ENCODE data around the gene AKAP1. TPM values are rescaled to one million over a fixed set of nuclear protein-coding genes. Genes with fewer than 3 reads are reported as not detected.

Gene AKAP1
- total RNA-seq, 2 donors from 2014 or later: 18.7 to 45.3 TPM

DNA sequence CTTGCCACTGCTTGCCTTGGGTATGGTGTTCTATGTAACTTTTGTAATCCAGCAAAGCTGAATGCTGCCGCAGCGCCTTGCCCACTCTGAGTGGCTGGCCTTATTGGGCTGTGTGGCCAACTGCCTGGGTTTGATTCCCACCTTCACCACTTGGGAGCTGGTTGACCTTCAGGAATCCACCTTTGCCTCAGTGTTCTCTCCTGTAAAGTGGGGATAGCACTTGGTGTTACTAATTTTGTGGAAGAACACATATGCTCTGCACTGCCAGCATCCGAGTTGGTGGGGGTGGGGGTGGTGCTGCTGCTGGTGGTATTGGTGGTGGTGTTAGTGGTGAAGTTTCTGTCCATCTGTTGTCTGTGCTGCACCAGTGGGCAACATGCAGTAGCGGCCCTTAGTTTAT is 32.8 kb downstream of the AKAP1 start:
- H3K27me3 Mint-ChIP-seq: no peaks in the 10 kb centered on the region
- no peak for ATAC-seq (replicated peaks)
- no peak overlapping the region for H3K27ac Mint-ChIP-seq
- no peaks in the 10 kb centered on the region for H3K9me3 Mint-ChIP-seq
- H3K36me3 Mint-ChIP-seq (ENCODE audit: low read depth): peaks cover 92% of the 10 kb centered on the region
- no peak overlapping the region for H3K4me3 Mint-ChIP-seq
- no peaks in the 10 kb centered on the region for H3K4me1 Mint-ChIP-seq

DNA sequence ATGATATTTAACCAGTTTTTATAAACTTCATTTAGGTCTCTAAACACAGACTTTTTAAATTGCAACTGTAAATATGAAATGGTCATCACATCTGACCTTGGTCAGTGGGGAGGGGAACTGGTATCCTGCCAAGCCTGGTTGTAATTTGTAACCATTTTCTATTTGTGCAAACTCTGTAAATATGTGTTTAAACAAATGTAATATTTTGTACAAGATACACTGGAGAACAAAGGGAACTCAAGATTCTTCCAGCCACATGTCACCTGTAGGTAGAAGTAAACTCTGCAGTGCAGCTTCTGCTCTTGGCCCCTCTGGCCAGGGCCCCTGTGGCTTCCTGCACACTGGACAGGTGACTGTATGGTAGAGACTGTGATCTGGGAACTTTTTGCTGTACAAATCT is 35.8 kb downstream of the AKAP1 start:
- Mint-ChIP-seq H3K27me3 (no peaks in the 10 kb centered on the region), H3K4me3 (no peak overlapping the region)
- no peak for ATAC-seq (replicated peaks)

DNA sequence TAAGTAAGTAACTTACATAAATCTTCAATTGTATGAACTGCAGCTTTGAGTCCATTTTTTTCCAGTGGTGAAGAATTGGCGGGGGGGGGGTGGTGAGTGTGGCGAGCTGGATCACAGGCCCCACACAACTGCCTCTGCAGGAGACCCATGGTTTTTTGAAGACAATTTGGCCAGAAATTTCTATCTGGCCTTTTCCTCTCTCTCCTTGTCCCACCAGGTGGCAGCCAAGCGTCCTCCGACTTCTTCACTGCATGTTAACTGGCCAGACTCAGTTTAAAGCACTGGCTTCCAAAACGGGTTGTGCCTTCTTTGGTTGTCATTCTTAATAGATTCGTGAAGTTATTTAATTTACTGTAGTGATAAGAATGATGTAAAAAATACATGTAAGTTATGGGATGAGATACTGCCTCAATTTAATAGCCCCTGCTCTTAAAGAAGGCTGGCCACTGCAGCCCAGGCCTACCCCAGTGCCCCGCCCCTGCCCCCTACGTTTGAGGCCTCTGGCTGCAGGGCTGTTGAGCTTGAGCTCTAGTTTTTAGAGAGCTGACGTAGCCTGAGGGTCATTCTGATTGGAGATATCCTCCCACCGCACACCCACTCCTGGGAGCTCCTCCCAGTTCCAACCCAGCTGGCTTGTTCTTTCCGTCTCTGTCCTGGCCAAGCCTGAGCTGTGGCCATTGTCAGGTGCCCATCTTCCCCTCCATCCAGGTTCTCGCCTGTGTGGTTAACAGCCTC is 36.4 kb downstream of the AKAP1 start:
- Mint-ChIP-seq H3K4me3 (no peak overlapping the region), H3K4me1 (no peaks in the 10 kb centered on the region), H3K27ac (peak overlapping the region; percentile 33), H3K9me3 (no peaks in the 10 kb centered on the region), H3K36me3 (ENCODE audit: low read depth) (peaks cover 76% of the 10 kb centered on the region), H3K27me3 (no peaks in the 10 kb centered on the region)
- no peak for ATAC-seq (replicated peaks)

More for the DNA sequence above, 35.8 kb downstream of the AKAP1 start:
- H3K9me3 Mint-ChIP-seq: no peaks in the 10 kb centered on the region
- H3K4me1 Mint-ChIP-seq: no peaks in the 10 kb centered on the region
- H3K36me3 Mint-ChIP-seq (ENCODE audit: low read depth): peaks cover 83% of the 10 kb centered on the region
- no peak overlapping the region for H3K27ac Mint-ChIP-seq

DNA sequence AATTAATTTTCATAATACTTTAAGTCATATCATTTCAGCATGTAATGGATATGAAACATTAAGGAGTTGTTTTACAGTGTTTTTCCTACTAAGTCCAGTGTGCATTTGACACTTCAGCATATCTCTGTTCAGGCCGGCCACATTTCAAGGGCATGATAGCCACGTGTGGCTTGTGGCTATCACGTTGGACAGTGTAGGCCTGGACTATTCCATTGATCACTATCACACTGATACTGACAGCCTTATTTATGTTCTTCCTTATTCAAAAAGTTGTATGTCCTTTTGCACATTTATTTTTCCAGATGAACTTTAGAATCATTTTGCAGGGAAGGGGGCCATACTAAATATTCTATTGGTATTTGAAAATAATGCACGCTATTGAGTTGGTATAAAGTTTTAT is 39.0 kb downstream of the AKAP1 start:
- Mint-ChIP-seq H3K27ac (no peak overlapping the region), H3K4me3 (no peak overlapping the region), H3K27me3 (no peaks in the 10 kb centered on the region), H3K4me1 (no peaks in the 10 kb centered on the region), H3K36me3 (ENCODE audit: low read depth) (peaks cover 51% of the 10 kb centered on the region), H3K9me3 (no peaks in the 10 kb centered on the region)
- ATAC-seq (replicated peaks): no peak

DNA sequence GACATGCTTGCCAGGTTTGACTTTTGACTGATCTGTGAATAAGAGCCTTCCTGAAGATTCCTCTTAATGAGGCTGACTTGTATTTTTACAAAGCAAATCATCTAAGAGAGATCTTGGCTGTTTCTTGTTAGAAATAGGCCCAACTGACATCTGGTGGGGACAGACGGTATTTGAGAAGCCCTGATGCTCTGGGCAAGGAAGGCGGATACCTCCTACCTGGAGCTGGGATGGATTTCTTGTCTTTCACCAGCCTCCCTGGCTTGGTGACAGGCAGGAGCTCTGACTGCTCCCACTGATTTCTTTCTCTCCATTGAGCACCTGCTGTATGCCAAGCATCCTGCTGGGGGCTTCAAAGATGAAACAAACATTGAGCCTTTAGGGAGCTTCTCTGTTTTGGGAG is 40.4 kb downstream of the AKAP1 start:
- no peaks in the 10 kb centered on the region for H3K9me3 Mint-ChIP-seq
- no peaks in the 10 kb centered on the region for H3K27me3 Mint-ChIP-seq
- H3K4me1 Mint-ChIP-seq: no peaks in the 10 kb centered on the region
- peak overlapping the region; percentile 66 for H3K27ac Mint-ChIP-seq
- no peak overlapping the region for H3K4me3 Mint-ChIP-seq
- ATAC-seq (replicated peaks): no peak
- H3K36me3 Mint-ChIP-seq (ENCODE audit: low read depth): peaks cover 40% of the 10 kb centered on the region

DNA sequence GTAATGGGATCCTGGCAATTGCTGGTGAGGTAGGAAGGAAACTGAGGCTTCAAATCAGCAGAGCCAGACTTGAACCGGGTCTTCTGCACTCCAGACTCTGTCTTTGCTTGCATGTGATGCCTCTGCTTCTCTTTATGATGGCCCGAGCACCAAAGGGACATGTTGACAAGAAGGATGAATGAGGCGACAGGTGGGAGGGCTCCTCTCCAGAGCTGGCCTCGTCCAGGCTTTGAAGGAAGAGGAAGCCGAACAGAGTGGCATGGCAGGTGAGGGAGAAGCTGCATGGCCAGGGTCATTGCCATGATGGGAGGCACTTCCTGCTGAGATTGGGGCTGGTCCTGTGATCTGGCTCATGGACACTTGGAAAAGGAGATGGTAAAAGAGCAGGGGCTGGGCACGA is 40.8 kb downstream of the AKAP1 start:
- peak overlapping the region; percentile 66 for H3K27ac Mint-ChIP-seq
- H3K4me3 Mint-ChIP-seq: no peak overlapping the region
- no peak for ATAC-seq (replicated peaks)
- H3K27me3 Mint-ChIP-seq: no peaks in the 10 kb centered on the region
- H3K4me1 Mint-ChIP-seq: no peaks in the 10 kb centered on the region
- no peaks in the 10 kb centered on the region for H3K9me3 Mint-ChIP-seq
- H3K36me3 Mint-ChIP-seq (ENCODE audit: low read depth): peaks cover 35% of the 10 kb centered on the region

DNA sequence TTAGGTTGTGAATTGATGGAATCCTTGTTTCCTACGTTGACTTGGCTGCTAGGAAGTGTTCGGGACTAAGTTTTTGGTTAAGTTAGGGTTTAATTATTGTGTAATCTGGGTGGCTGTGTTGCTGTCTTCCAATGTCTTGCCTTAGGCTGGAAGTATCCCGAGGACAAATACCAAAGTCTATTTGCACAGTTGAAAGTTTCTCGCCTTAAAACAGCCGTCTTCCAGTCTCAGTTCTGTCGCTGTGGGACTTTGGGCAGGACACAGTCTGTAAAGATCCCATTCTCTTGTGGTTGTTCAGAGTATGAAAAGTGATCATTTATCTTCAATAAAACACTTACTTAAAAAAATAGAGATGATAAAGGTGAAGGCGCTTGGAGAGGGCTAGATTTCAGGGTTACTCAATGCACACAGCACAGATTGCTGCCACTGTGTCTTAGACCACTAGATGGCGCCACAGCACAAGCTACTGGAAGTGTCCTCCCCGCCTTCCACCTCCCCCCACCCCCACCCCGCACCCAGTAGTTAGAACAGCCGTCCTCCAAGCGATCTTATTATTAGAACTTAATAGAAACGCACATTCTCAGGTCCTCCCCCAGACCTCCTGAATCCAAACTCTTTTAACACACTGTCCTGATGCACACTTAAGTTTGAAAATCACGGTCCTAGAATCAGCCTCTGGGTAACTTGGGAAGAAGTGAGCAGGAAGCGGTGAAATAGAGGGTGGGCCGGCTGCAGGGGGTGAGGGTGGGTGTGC is 45.8 kb downstream of the AKAP1 start:
- Mint-ChIP-seq H3K36me3 (ENCODE audit: low read depth) (no peaks in the 10 kb centered on the region), H3K27me3 (peaks cover 3% of the 10 kb centered on the region), H3K4me3 (no peak overlapping the region), H3K27ac (no peak overlapping the region), H3K4me1 (peaks cover 3% of the 10 kb centered on the region), H3K9me3 (no peaks in the 10 kb centered on the region)
- ATAC-seq (replicated peaks): peak; percentile 93

DNA sequence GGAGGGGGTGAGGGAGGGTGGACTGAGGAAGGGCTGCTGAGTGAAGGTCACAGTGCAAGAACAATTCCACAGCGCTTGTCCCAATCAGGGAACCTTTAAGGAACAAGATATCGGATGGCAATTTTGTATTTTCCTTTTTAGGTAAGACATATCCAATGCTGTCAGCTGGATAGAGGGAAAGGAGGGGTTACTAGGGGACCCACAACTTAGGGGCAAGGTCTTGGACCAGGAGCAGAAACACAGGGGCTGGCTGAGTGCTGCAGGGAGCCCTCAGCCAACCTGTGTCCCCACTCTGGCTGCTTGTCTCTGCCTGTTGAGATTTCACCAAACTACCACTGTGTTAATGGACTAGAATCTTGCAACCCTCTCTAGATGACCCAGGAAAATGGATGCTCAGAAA is 47.6 kb downstream of the AKAP1 start:
- Mint-ChIP-seq H3K27me3 (peaks cover 3% of the 10 kb centered on the region), H3K9me3 (no peaks in the 10 kb centered on the region), H3K27ac (no peak overlapping the region), H3K4me3 (no peak overlapping the region), H3K4me1 (peaks cover 4% of the 10 kb centered on the region), H3K36me3 (ENCODE audit: low read depth) (no peaks in the 10 kb centered on the region)
- ATAC-seq (replicated peaks): no peak

DNA sequence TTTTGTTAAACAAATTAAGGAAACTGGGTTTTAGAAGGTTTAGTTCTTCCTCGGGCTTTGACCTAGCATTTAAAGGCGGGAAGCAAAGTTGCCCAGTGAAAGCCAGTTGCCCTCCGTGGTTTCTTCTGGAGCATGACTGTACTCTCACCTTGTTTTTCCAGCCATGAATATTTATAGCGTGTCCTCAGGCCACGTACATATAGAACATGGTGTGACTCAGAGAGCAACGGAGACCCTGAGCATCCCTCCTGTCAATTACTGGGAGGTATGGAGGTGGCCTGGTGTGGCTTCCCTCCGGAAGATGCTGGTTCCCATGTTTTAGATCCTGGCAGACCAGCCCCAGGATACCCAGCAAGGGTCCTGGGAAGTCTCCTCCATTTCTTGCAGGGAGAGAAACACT is 48.4 kb downstream of the AKAP1 start:
- no peaks in the 10 kb centered on the region for H3K36me3 Mint-ChIP-seq (ENCODE audit: low read depth)
- H3K4me3 Mint-ChIP-seq: no peak overlapping the region
- no peak for ATAC-seq (replicated peaks)
- H3K9me3 Mint-ChIP-seq: no peaks in the 10 kb centered on the region
- peaks cover 4% of the 10 kb centered on the region for H3K4me1 Mint-ChIP-seq
- H3K27ac Mint-ChIP-seq: no peak overlapping the region
- peaks cover 3% of the 10 kb centered on the region for H3K27me3 Mint-ChIP-seq

DNA sequence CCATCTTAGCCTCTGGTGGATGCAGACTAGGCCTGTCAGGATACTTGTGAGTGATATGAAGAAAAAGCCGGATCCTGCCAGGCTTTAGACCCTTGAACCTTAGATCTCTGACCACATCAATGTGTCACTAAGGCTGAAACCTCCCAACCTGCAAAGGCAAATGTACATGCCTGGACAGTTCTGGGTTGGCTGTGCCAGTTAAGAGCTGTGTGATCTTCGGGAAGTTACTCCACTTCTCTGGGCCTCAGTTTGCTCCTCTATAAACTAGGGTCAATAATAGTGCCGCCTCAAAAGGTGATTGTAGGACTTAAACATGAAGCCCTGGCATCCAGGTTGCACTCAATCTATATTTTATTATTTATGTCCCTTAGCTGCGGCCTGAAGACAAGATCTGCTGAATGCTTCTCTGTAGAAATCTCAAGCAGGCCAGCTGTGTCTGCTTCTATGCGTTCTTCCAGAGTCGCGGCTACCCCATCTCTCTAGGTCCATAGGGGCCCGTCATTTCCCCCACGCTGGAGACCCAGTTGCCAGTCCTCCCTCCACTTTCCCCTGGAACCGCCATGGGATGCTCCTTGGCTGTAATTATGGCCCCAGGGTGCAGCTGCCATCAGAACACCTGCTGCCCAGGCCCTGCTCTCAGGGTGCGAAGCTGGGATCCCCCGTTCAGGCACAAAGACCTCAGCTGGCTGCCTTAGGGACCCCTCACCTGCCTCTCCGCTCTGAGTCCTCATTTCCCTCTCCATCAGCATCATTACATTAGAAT is 50.2 kb downstream of the AKAP1 start:
- Mint-ChIP-seq H3K27ac (no peak overlapping the region), H3K36me3 (ENCODE audit: low read depth) (no peaks in the 10 kb centered on the region), H3K4me1 (peaks cover 4% of the 10 kb centered on the region), H3K27me3 (peaks cover 3% of the 10 kb centered on the region), H3K4me3 (no peak overlapping the region), H3K9me3 (no peaks in the 10 kb centered on the region)
- ATAC-seq (replicated peaks): no peak

DNA sequence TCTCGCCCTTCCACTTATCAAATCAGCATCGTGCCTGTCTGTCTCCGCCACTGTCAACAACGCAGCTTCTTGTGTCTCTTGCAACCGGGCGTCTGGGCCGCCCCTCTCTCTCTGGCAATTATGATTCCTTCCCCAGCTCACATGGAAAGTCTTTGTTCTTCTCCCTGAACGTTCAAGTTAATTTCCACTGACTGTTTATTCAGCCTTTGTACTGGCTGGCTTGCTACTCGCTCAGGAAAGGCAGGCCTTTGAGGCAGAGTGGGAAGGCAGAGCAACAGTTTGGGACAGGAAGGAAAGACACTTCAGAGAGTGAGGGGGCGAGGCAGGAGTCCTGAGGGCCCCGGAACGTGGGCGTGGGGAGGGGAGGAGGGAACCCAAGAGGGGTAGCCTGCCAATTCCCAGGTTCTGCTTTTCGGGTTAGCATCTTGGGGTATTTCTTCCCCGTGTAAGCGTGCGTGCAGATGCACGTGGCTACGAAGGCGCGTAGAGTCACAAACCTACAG is 50.8 kb downstream of the AKAP1 start:
- Mint-ChIP-seq H3K9me3 (no peaks in the 10 kb centered on the region), H3K4me3 (no peak overlapping the region), H3K27me3 (peaks cover 3% of the 10 kb centered on the region), H3K27ac (no peak overlapping the region), H3K4me1 (peaks cover 4% of the 10 kb centered on the region), H3K36me3 (ENCODE audit: low read depth) (no peaks in the 10 kb centered on the region)
- no peak for ATAC-seq (replicated peaks)

DNA sequence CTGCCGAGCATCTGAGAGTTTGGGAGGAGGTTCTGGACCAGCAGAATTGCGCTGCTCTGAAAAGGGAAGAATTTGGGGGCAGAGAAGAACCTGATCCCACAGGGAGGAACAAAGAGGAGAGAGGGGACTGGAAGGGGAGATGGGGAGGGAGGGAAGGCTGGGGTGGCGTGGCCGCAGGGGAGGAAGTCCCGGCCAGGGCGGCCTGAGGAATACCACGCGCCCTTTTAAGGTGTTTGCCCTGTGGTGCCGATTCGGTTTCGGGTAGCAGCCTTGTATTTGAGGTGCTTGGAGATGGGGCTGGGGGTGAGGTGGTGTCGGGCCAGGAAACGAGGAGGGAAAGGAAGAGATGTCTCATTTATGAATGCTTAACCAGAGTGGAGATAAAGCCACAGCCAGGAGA is 51.3 kb downstream of the AKAP1 start:
- Mint-ChIP-seq H3K27me3 (peaks cover 3% of the 10 kb centered on the region), H3K4me3 (no peak overlapping the region), H3K4me1 (peaks cover 4% of the 10 kb centered on the region), H3K9me3 (no peaks in the 10 kb centered on the region), H3K27ac (peak overlapping the region; percentile 28), H3K36me3 (ENCODE audit: low read depth) (no peaks in the 10 kb centered on the region)
- ATAC-seq (replicated peaks): no peak

DNA sequence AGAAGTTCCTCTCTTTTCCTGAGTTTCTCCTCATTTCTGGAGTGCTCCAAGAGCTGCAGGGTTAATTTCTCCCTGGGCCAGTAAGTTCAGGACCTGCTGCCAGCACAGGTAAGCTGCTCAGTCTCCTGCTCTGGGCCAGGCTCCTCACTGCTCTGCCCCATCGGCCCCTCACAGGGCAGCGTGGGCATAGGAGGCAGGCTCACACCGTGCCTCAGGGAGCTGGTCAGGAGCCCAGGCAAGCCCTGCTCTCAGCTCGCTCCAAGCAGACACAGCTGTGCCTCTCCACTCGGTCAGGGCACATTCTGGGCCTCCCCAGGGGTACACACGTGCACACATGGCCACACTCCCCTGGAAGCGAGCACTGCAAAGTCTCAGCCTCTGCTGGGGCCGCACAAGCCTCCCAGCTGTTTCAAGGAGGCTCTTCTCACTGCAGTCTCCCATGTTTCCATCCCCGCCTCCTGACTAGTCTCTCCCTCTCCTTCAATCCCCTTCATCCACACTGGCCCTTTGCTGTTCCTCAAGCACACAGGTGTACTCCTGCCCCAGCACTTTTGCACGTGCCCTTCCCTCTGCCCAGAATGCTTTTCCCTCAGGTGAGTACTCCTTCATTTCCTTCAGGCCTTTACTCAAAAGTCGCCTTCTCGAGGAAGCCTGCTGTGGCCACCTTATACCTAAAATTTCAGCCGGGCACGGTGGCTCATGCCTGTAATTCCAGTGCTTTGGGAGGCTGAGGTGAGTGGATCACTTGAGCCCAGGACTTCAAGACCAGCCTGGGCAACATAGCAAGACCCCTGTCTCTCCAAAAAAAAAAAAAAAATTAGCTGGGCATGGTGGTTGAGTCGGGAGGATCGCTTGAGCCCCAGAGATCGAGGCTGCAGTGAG is 53.2 kb downstream of the AKAP1 start:
- no peak overlapping the region for H3K4me3 Mint-ChIP-seq
- no peak for ATAC-seq (replicated peaks)
- H3K36me3 Mint-ChIP-seq (ENCODE audit: low read depth): no peaks in the 10 kb centered on the region
- H3K9me3 Mint-ChIP-seq: no peaks in the 10 kb centered on the region
- H3K4me1 Mint-ChIP-seq: peaks cover 4% of the 10 kb centered on the region
- no peak overlapping the region for H3K27ac Mint-ChIP-seq
- peaks cover 3% of the 10 kb centered on the region for H3K27me3 Mint-ChIP-seq
